SU-DHL-6 (cell line): ENCODE data around the gene RAD51B.

ENCODE experiments used
- CTCF ChIP-seq: fragments of 200-600 bp; sonication (generic); IDR thresholded peaks from one replicate; pipeline ENCODE4 v1.5.1; 2017; ENCODE audit warnings: antibody characterized with exemption, mild to moderate bottlenecking, low read length, moderate library complexity; ENCODE audit not compliant: insufficient read depth, poor library complexity, severe bottlenecking
- EZH2phosphoT487 ChIP-seq: fragments of 200-600 bp; sonication (generic), shearing (Covaris generic); conservative IDR thresholded peaks from 2 replicates; pipeline ENCODE4 v1.6.1; 2018; ENCODE audit warnings: mild to moderate bottlenecking, antibody characterized with exemption, low read length, moderate library complexity, mixed read lengths

DNA sequence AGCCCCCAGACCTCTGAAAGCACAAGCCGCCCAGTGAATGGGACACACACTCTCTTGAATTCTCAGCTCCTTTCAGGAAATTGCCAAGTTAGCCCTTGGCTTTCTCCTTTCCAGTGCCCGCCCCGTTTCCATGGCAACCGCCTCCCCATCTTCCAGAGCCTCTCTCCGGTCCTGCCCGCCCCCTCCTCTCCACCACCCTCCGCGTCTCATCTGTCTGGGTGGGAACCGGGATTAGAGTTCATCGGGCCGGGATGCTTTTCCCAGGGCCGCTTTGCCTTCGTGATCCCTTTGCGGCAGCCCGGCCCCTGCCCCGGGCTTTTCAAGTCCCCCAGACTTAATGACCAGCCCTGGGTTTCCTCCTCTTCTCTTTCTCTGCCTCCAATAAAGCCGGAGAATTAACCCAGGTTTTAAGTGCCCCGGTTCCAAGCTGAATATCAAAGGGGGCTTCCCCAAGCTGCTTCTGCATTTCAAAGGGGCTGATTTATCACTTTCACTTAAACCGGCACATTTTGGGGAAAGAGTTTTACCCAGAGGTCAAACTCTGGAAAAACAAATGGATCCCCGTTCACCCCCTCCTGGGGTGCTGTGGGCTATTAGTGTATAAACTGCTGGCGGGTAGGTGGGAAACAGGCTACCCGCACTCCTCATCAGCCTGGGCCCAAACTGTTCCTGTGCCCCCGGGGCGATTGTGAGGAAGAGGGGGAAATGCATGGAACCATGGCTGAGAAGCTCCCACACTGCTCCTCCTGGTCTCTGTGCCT lies 871.6 kb downstream of the RAD51B start:
- TF ChIP-seq CTCF = no peak
- no peak for TF ChIP-seq EZH2phosphoT487
